ENCODE data around the gene CTDP1.
"Not testable (repeated sequence)": the region's sequence is repeated elsewhere in the genome, so short reads cannot be mapped to it uniquely, and the experiment has no call there.

Gene CTDP1

GRCh38 chr18:79717555-79718074 is 38.0 kb downstream of the CTDP1 start:
- Histone ChIP-seq H3K27ac (no peak overlapping the region), H3K4me3 (no peak overlapping the region)

GRCh38 chr18:79718126-79718525 is 38.5 kb downstream of the CTDP1 start:
- Histone ChIP-seq H3K4me3 (no peak overlapping the region), H3K27ac (no peak overlapping the region)

- Histone ChIP-seq H3K4me3 (no peak overlapping the region), H3K27ac (no peak overlapping the region)
These were observed 39.4 kb downstream of the CTDP1 start for GRCh38 chr18:79718878-79719477.

GRCh38 chr18:79719478-79720358 is 40.1 kb downstream of the CTDP1 start:
- not testable (repeated sequence) for H3K27ac ChIP-seq, H3K4me3 ChIP-seq

- Histone ChIP-seq H3K27ac (no peak overlapping the region), H3K4me3 (no peak overlapping the region)
These were observed 40.7 kb downstream of the CTDP1 start for GRCh38 chr18:79720359-79720733.

- no peak overlapping the region for H3K4me3 ChIP-seq
- no peak overlapping the region for H3K27ac ChIP-seq
These were observed 43.4 kb downstream of the CTDP1 start for GRCh38 chr18:79723036-79723435.

- Histone ChIP-seq H3K27ac (no peak overlapping the region), H3K4me3 (no peak overlapping the region)
These were observed 44.0 kb downstream of the CTDP1 start for GRCh38 chr18:79723628-79724027.

- Histone ChIP-seq H3K27ac (no peak overlapping the region), H3K4me3 (no peak overlapping the region)
These were observed 44.9 kb downstream of the CTDP1 start for GRCh38 chr18:79724299-79725080.

GRCh38 chr18:79725486-79725885 is 45.9 kb downstream of the CTDP1 start:
- Histone ChIP-seq H3K4me3 (no peak overlapping the region), H3K27ac (no peak overlapping the region)

- Histone ChIP-seq H3K4me3 (no peak overlapping the region), H3K27ac (no peak overlapping the region)
These were observed 47.1 kb downstream of the CTDP1 start for GRCh38 chr18:79726721-79727120.

GRCh38 chr18:79727211-79727610 is 47.6 kb downstream of the CTDP1 start:
- H3K27ac ChIP-seq = no peak overlapping the region
- H3K4me3 ChIP-seq = no peak overlapping the region

GRCh38 chr18:79728931-79729586 is 49.5 kb downstream of the CTDP1 start:
- H3K27ac ChIP-seq = no peak overlapping the region
- H3K4me3 ChIP-seq = no peak overlapping the region

GRCh38 chr18:79729611-79730010 is 50.0 kb downstream of the CTDP1 start:
- no peak overlapping the region for H3K4me3 ChIP-seq
- no peak overlapping the region for H3K27ac ChIP-seq

- H3K27ac ChIP-seq = no peak overlapping the region
- H3K4me3 ChIP-seq = no peak overlapping the region
These were observed 51.2 kb downstream of the CTDP1 start for GRCh38 chr18:79730804-79731203.

- H3K27ac ChIP-seq, H3K4me3 ChIP-seq: not testable (repeated sequence)
These were observed 52.5 kb downstream of the CTDP1 start for GRCh38 chr18:79731881-79732720.

GRCh38 chr18:79732721-79733025 is 53.1 kb downstream of the CTDP1 start:
- Histone ChIP-seq H3K4me3 (no peak overlapping the region), H3K27ac (no peak overlapping the region)

- Histone ChIP-seq H3K27ac (no peak overlapping the region), H3K4me3 (no peak overlapping the region)
These were observed 53.6 kb downstream of the CTDP1 start for GRCh38 chr18:79733135-79733701.

GRCh38 chr18:79733986-79734770 is 54.6 kb downstream of the CTDP1 start:
- Histone ChIP-seq H3K4me3 (no peak overlapping the region), H3K27ac (no peak overlapping the region)
